ENCODE results near the gene SLC1A3.

Gene SLC1A3

DNA sequence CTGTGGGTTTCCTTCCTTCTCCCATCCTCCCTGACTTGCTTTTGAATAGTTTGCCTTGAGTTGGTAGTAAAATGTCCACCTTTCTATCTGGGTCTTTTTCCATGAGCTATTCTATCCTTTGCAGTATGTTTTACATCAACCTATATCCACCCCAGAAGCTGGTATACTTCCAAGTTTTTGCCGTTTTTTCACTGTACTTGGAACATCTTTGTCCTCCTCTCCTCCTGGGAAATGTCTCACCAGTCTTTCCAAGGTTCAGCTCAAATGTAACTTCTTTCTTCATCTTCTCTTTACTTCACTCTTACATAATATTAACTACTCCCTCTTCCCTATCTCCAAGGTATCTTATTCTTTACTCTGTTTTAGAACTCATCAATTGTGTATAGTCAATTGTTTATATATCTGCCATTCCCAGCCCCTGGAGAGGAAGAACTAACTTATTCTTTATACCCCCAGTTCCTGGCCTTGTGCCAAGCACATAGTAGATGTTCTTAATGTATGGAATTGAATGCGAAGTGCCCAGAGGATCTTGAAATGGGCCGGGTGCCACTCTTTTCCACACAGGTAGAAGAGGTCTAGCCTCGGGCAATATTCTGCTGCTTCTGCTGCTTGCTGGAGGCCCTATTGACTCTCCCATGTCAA, 34.9 kb upstream of the SLC1A3 start:
- TF ChIP-seq, protein P1, sequence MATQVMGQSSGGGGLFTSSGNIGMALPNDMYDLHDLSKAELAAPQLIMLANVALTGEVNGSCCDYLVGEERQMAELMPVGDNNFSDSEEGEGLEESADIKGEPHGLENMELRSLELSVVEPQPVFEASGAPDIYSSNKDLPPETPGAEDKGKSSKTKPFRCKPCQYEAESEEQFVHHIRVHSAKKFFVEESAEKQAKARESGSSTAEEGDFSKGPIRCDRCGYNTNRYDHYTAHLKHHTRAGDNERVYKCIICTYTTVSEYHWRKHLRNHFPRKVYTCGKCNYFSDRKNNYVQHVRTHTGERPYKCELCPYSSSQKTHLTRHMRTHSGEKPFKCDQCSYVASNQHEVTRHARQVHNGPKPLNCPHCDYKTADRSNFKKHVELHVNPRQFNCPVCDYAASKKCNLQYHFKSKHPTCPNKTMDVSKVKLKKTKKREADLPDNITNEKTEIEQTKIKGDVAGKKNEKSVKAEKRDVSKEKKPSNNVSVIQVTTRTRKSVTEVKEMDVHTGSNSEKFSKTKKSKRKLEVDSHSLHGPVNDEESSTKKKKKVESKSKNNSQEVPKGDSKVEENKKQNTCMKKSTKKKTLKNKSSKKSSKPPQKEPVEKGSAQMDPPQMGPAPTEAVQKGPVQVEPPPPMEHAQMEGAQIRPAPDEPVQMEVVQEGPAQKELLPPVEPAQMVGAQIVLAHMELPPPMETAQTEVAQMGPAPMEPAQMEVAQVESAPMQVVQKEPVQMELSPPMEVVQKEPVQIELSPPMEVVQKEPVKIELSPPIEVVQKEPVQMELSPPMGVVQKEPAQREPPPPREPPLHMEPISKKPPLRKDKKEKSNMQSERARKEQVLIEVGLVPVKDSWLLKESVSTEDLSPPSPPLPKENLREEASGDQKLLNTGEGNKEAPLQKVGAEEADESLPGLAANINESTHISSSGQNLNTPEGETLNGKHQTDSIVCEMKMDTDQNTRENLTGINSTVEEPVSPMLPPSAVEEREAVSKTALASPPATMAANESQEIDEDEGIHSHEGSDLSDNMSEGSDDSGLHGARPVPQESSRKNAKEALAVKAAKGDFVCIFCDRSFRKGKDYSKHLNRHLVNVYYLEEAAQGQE (IDR thresholded peaks at IDR 0.05; ENCODE audit: insufficient read depth in 1 of 2, low read depth in 2 of 2, low read length in 2 of 2) = no peak
- no peak for TF ChIP-seq TAF1 (IDR thresholded peaks at IDR 0.05; ENCODE audit: borderline replicate concordance, insufficient read depth, low read length)
- no peak for TF ChIP-seq POLR2AphosphoS5 (IDR thresholded peaks at IDR 0.05; ENCODE audit: low read depth, low read length)
- no peak for TF ChIP-seq SIN3A (IDR thresholded peaks at IDR 0.05; ENCODE audit: borderline replicate concordance, insufficient read depth, low read length)
- no peak for TF ChIP-seq FOXP2 (optimal IDR thresholded peaks at IDR 0.05; ENCODE audit: borderline replicate concordance, extremely low read depth, extremely low read length, insufficient read depth)

DNA sequence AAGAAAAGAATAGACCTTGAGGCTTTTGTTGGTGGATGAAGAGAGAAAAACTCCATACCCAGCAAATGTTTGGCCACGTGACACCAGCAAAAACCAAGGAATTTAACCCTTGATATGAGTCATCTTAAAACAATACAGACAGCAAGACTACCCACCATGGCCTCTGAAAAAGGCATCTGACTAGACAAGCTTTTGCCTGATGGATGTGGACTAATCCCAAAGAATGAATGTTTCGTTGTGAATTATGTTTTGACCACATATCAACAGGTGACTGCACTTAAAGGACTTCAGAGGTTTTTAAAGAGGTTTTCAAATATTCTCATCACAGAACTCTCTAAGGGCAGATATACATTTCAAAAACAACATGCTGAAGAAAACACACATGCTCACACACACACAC, 33.0 kb upstream of the SLC1A3 start:
- no peak for TF ChIP-seq TAF1 (IDR thresholded peaks at IDR 0.05; ENCODE audit: borderline replicate concordance, insufficient read depth, low read length)
- no peak for TF ChIP-seq POLR2AphosphoS5 (IDR thresholded peaks at IDR 0.05; ENCODE audit: low read depth, low read length)
- TF ChIP-seq FOXP2 (optimal IDR thresholded peaks at IDR 0.05; ENCODE audit: borderline replicate concordance, extremely low read depth, extremely low read length, insufficient read depth) = no peak
- TF ChIP-seq SIN3A (IDR thresholded peaks at IDR 0.05; ENCODE audit: borderline replicate concordance, insufficient read depth, low read length) = no peak
- TF ChIP-seq, protein P1 (IDR thresholded peaks at IDR 0.05; ENCODE audit: insufficient read depth in 1 of 2, low read depth in 2 of 2, low read length in 2 of 2) = no peak

DNA sequence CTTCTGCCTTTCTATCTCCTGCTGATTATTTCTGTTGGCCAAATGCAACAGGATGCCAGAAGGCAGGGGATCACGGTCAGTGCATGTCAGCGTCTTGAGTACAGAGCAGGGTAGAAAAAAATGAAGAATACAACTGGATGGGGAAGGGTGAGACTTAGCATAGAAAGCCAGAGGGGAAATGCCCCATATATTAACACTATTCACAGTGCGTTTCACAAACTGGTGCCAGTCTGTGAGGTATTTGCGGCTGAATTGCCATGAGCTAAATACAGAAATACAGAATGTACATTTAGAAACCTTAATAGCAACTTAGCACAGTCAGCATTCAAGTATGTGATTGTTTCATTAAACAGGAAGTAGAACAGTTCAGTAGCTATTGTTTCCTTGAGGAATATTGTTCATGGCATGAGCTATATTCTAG, 31.0 kb upstream of the SLC1A3 start:
- TF ChIP-seq FOXP2 (optimal IDR thresholded peaks at IDR 0.05; ENCODE audit: borderline replicate concordance, extremely low read depth, extremely low read length, insufficient read depth) (no peak), SIN3A (IDR thresholded peaks at IDR 0.05; ENCODE audit: borderline replicate concordance, insufficient read depth, low read length) (no peak), POLR2AphosphoS5 (IDR thresholded peaks at IDR 0.05; ENCODE audit: low read depth, low read length) (no peak), TAF1 (IDR thresholded peaks at IDR 0.05; ENCODE audit: borderline replicate concordance, insufficient read depth, low read length) (no peak)
- TF ChIP-seq, protein P1 (IDR thresholded peaks at IDR 0.05; ENCODE audit: insufficient read depth in 1 of 2, low read depth in 2 of 2, low read length in 2 of 2) = no peak

DNA sequence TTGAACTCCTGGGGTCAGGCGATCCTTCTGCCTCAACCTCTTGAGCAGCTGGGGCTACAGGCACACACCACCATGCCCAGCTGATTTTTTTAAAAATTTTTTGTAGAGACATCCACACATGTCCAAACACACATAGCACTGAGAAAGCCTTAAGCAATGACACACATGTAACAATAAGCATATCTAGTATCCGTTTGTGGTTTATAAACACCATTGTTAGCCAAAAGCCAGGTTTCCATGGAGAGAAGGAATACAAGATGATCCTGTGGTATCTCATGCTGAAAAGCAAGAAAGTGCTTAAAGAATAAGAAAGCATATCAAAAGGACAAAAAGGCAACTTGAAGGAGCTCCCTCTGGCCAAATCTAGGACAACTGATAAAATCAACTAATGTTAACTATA, 29.7 kb upstream of the SLC1A3 start:
- TF ChIP-seq SIN3A (IDR thresholded peaks at IDR 0.05; ENCODE audit: borderline replicate concordance, insufficient read depth, low read length) (no peak), FOXP2 (optimal IDR thresholded peaks at IDR 0.05; ENCODE audit: borderline replicate concordance, extremely low read depth, extremely low read length, insufficient read depth) (no peak), POLR2AphosphoS5 (IDR thresholded peaks at IDR 0.05; ENCODE audit: low read depth, low read length) (no peak), TAF1 (IDR thresholded peaks at IDR 0.05; ENCODE audit: borderline replicate concordance, insufficient read depth, low read length) (no peak)
- TF ChIP-seq, protein P1 (IDR thresholded peaks at IDR 0.05; ENCODE audit: insufficient read depth in 1 of 2, low read depth in 2 of 2, low read length in 2 of 2) = no peak

Measured in PFSK-1 (cell line).